Neural crest cell (in vitro differentiated cells): ENCODE measurements around the gene IRS2. TPM values are rescaled to one million over a fixed set of nuclear protein-coding genes. Genes with fewer than 3 reads are reported as not detected.

Source experiments
- DNase-seq: peaks from one replicate; pipeline ENCODE4 v3.0.0; 2021; ENCODE audit warnings: low read depth, mixed read lengths, low spot score
- H3K27ac Mint-ChIP-seq: one replicate; pipeline ENCODE4 v1.8.0; 2021; ENCODE audit warnings: mild to moderate bottlenecking, mixed read lengths; ENCODE audit not compliant: unreplicated experiment
- H3K27me3 Mint-ChIP-seq: 2 replicates; pipeline ENCODE4 v1.8.0; 2021; ENCODE audit warnings: low read depth, mild to moderate bottlenecking, mixed read lengths
- H3K36me3 Mint-ChIP-seq: 2 replicates; pipeline ENCODE4 v1.8.0; 2021; ENCODE audit warnings: low read depth, mild to moderate bottlenecking, mixed read lengths
- H3K4me1 Mint-ChIP-seq: 2 replicates; pipeline ENCODE4 v1.8.0; 2021; ENCODE audit warnings: mixed read lengths
- H3K4me3 Mint-ChIP-seq: one replicate; pipeline ENCODE4 v1.8.0; 2021; ENCODE audit warnings: mild to moderate bottlenecking, mixed read lengths
- H3K9me3 Mint-ChIP-seq: 2 replicates; pipeline ENCODE4 v1.8.0; 2021; ENCODE audit warnings: mixed read lengths
- CTCF ChIP-seq: fragments of 200-600 bp; sonication (generic); conservative IDR thresholded peaks from 2 replicates; pipeline ENCODE4 v1.5.0; 2021; ENCODE audit warnings: antibody characterized with exemption, mild to moderate bottlenecking
- total RNA-seq: library from RNA; stranded (reverse); gene quantifications from 2 replicates; pipeline ENCODE4 v1.2.1, GENCODE V29; 2021

IRS2 gene
- total RNA-seq, 1 donor from 2014 or later = 7.0 TPM

GRCh38 chr13:109816112-109816807 lies 29.9 kb upstream of the IRS2 start:
- H3K27me3 Mint-ChIP-seq = no peaks in the 10 kb centered on the region
- no peak for TF ChIP-seq CTCF
- no peaks in the 10 kb centered on the region for H3K9me3 Mint-ChIP-seq
- DNase-seq = no peak
- H3K4me1 Mint-ChIP-seq = peaks cover 18% of the 10 kb centered on the region
- H3K27ac Mint-ChIP-seq = no peak overlapping the region
- H3K36me3 Mint-ChIP-seq = no peaks in the 10 kb centered on the region
- no peak overlapping the region for H3K4me3 Mint-ChIP-seq

GRCh38 chr13:109815651-109816050 lies 29.3 kb upstream of the IRS2 start:
- H3K4me1 Mint-ChIP-seq = peaks cover 15% of the 10 kb centered on the region
- no peaks in the 10 kb centered on the region for H3K36me3 Mint-ChIP-seq
- no peaks in the 10 kb centered on the region for H3K27me3 Mint-ChIP-seq
- H3K9me3 Mint-ChIP-seq = no peaks in the 10 kb centered on the region
- H3K27ac Mint-ChIP-seq = no peak overlapping the region
- DNase-seq = no peak
- H3K4me3 Mint-ChIP-seq = no peak overlapping the region
- no peak for TF ChIP-seq CTCF

- H3K4me3 Mint-ChIP-seq = no peak overlapping the region
- H3K27me3 Mint-ChIP-seq = no peaks in the 10 kb centered on the region
- DNase-seq = no peak
- peaks cover 15% of the 10 kb centered on the region for H3K4me1 Mint-ChIP-seq
- TF ChIP-seq CTCF = no peak
- no peaks in the 10 kb centered on the region for H3K9me3 Mint-ChIP-seq
- H3K36me3 Mint-ChIP-seq = no peaks in the 10 kb centered on the region
- no peak overlapping the region for H3K27ac Mint-ChIP-seq
Observed at GRCh38 chr13:109813663-109814062, 27.3 kb upstream of the IRS2 start.

- H3K27ac Mint-ChIP-seq = no peak overlapping the region
- TF ChIP-seq CTCF = no peak
- no peak for DNase-seq
- no peaks in the 10 kb centered on the region for H3K27me3 Mint-ChIP-seq
- no peaks in the 10 kb centered on the region for H3K36me3 Mint-ChIP-seq
- H3K9me3 Mint-ChIP-seq = no peaks in the 10 kb centered on the region
- peaks cover 15% of the 10 kb centered on the region for H3K4me1 Mint-ChIP-seq
- no peak overlapping the region for H3K4me3 Mint-ChIP-seq
Observed at GRCh38 chr13:109812382-109812781, 26.0 kb upstream of the IRS2 start.

GRCh38 chr13:109810761-109811510 lies 24.6 kb upstream of the IRS2 start:
- TF ChIP-seq CTCF = no peak
- Mint-ChIP-seq H3K36me3 (no peaks in the 10 kb centered on the region), H3K4me3 (no peak overlapping the region), H3K27ac (no peak overlapping the region), H3K27me3 (no peaks in the 10 kb centered on the region), H3K4me1 (peaks cover 2% of the 10 kb centered on the region), H3K9me3 (no peaks in the 10 kb centered on the region)
- DNase-seq = no peak
